K562 (cell line): ENCODE data around the gene USP16. TPM values are rescaled to one million over a fixed set of nuclear protein-coding genes. Genes with fewer than 3 reads are reported as not detected.

ENCODE experiments used
- ARID3A ChIP-seq: IDR thresholded peaks from 2 replicates; pipeline ENCODE4 v1.6.1; 2012; ENCODE audit warnings: low read depth, low read length, improper control_type of control experiment, borderline replicate concordance
- CTCF ChIP-seq, 3 experiments: IDR thresholded peaks in 2 of 3; conservative IDR thresholded peaks in 1 of 3; 2 replicates each; pipeline ENCODE4 v1.5.1; 2011 to 2012; ENCODE audit warnings: low read length in 3 of 3, mild to moderate bottlenecking in 3 of 3, control low read depth in 2 of 3, improper control_type of control experiment in 1 of 3, inconsistent platforms in 1 of 3, low read depth in 1 of 3, mixed read lengths in 1 of 3, moderate library complexity in 1 of 3; ENCODE audit not compliant: insufficient read depth in 2 of 3
- DACH1 ChIP-seq: fragments of 450-650 bp; IDR thresholded peaks from 2 replicates; pipeline ENCODE4 v1.6.1; 2018; ENCODE audit not compliant: partially characterized antibody
- ELF2 ChIP-seq: fragments of 250-450 bp; sonication (Bioruptor Pico); IDR thresholded peaks from 2 replicates; pipeline ENCODE4 v1.5.0; 2021; ENCODE audit warnings: mild to moderate bottlenecking
- GTF2F1 ChIP-seq: IDR thresholded peaks from 2 replicates; pipeline ENCODE4 v1.6.1; 2011; ENCODE audit warnings: low read depth, low read length, improper control_type of control experiment
- HLTF ChIP-seq: fragments of 450-650 bp; IDR thresholded peaks from 2 replicates; pipeline ENCODE4 v1.6.1; 2016
- KDM5B ChIP-seq: fragments of 200-600 bp; sonication (generic); IDR thresholded peaks from 2 replicates; pipeline ENCODE4 v1.6.1; 2012; ENCODE audit warnings: low read depth, mild to moderate bottlenecking, moderate library complexity, low read length, control low read depth, inconsistent platforms; ENCODE audit not compliant: insufficient replicate concordance
- KLF6 ChIP-seq: fragments of 250-450 bp; sonication (Bioruptor Pico); IDR thresholded peaks from 2 replicates; pipeline ENCODE4 v1.4.0; 2020; ENCODE audit warnings: mild to moderate bottlenecking, moderate library complexity, borderline replicate concordance
- MEF2A ChIP-seq: IDR thresholded peaks from 2 replicates; pipeline ENCODE4 v1.6.1; 2011; ENCODE audit warnings: low read depth, mild to moderate bottlenecking, low read length, moderate library complexity; ENCODE audit not compliant: control insufficient read depth
- NFIC ChIP-seq: fragments of 450-650 bp; IDR thresholded peaks from 2 replicates; pipeline ENCODE4 v1.6.1; 2017; ENCODE audit warnings: mild to moderate bottlenecking, inconsistent platforms
- NFIX ChIP-seq: fragments of 250-450 bp; sonication (Bioruptor Pico); IDR thresholded peaks from 2 replicates; pipeline ENCODE4 v1.4.0; 2020; ENCODE audit warnings: low read depth, mild to moderate bottlenecking, moderate library complexity
- NR2F6 ChIP-seq: fragments of 450-650 bp; formaldehyde crosslinking; IDR thresholded peaks from 2 replicates; pipeline ENCODE4 v1.4.0; 2020; ENCODE audit warnings: mild to moderate bottlenecking
- NR3C1 ChIP-seq: sonication (generic); formaldehyde crosslinking; IDR thresholded peaks from 2 replicates; pipeline ENCODE4 v1.8.1; 2022; ENCODE audit warnings: missing genetic modification reagents
- PKNOX1 ChIP-seq: fragments of 450-650 bp; IDR thresholded peaks from 2 replicates; pipeline ENCODE4 v1.6.1; 2016
- POLR2G ChIP-seq: fragments of 200-400 bp; formaldehyde crosslinking; IDR thresholded peaks from 2 replicates; pipeline ENCODE4 v1.6.1; 2017; ENCODE audit warnings: low read depth, mild to moderate bottlenecking, antibody characterized with exemption, low read length, moderate library complexity
- RBM22 ChIP-seq: fragments of 200-400 bp; formaldehyde crosslinking; IDR thresholded peaks from 2 replicates; pipeline ENCODE4 v1.6.1; 2018; ENCODE audit warnings: low read length, low read depth; ENCODE audit not compliant: poor library complexity, severe bottlenecking
- SMAD2 ChIP-seq: fragments of 150-350 bp; IDR thresholded peaks from 2 replicates; pipeline ENCODE4 v1.6.1; 2014; ENCODE audit warnings: low read depth, mild to moderate bottlenecking, low read length
- SOX6 ChIP-seq: fragments of 450-650 bp; IDR thresholded peaks from 2 replicates; pipeline ENCODE4 v1.6.1; 2014; ENCODE audit warnings: mild to moderate bottlenecking
- TBL1XR1 ChIP-seq, 2 experiments: IDR thresholded peaks; 2 replicates each; pipeline ENCODE4 v1.6.1; 2012; ENCODE audit warnings: improper control_type of control experiment in 2 of 2, low read length in 2 of 2, mild to moderate bottlenecking in 1 of 2
- XRCC5 ChIP-seq: fragments of 200-400 bp; formaldehyde crosslinking; IDR thresholded peaks from 2 replicates; pipeline ENCODE4 v1.6.1; 2017; ENCODE audit warnings: low read depth, mild to moderate bottlenecking, low read length
- ZFP30 ChIP-seq: fragments of 250-450 bp; sonication (Bioruptor Pico); IDR thresholded peaks from 2 replicates; pipeline ENCODE4 v1.8.0; 2022; ENCODE audit warnings: moderate library complexity, mild to moderate bottlenecking, inconsistent platforms, borderline replicate concordance
- ZSCAN29 ChIP-seq: fragments of 450-650 bp; IDR thresholded peaks from 2 replicates; pipeline ENCODE4 v1.6.1; 2017
- polyA plus RNA-seq, 8 experiments: library from polyadenylated mRNA; depleted of rRNA in 4 of 8; stranded (reverse) in 5 of 8; unstranded in 3 of 8; fragments of >200 nt; fragmentation: Nextera tagmentation in 2 of 8; fragmentation: Illumina TruSeq in 1 of 8; extraction: Ambion mirVana in 2 of 8; extraction: Trizol in 1 of 8; gene quantifications; 2 replicates each; pipeline versions ENCODE4 v1.2.1 to v1.2.3, GENCODE V29; 2011 to 2014; ENCODE audit warnings: inconsistent platforms in 1 of 8, missing spikeins in 1 of 8
- total RNA-seq, 7 experiments: library from RNA; depleted of rRNA in 6 of 7; stranded (reverse); fragments of >200 nt in 6 of 7; fragmentation: Illumina TruSeq in 2 of 7; extraction: Trizol in 2 of 7; gene quantifications; 2 replicates each; pipeline versions ENCODE4 v1.2.1 to v1.2.3, GENCODE V29; 2011 to 2021; ENCODE audit warnings: low replicate concordance in 1 of 7
- TF ChIP-seq, protein P1 (sequence below): fragments of 450-650 bp; formaldehyde crosslinking; IDR thresholded peaks from 2 replicates; pipeline ENCODE4 v1.4.0; 2020; ENCODE audit warnings: mild to moderate bottlenecking, moderate library complexity

USP16 gene
- total and polyA plus RNA-seq, 9 of the 15 experiments (the other 6 are each of a cell fraction or from before 2014, with no cell fraction given): 38.4 to 90.9 (median 62.8) TPM

DNA sequence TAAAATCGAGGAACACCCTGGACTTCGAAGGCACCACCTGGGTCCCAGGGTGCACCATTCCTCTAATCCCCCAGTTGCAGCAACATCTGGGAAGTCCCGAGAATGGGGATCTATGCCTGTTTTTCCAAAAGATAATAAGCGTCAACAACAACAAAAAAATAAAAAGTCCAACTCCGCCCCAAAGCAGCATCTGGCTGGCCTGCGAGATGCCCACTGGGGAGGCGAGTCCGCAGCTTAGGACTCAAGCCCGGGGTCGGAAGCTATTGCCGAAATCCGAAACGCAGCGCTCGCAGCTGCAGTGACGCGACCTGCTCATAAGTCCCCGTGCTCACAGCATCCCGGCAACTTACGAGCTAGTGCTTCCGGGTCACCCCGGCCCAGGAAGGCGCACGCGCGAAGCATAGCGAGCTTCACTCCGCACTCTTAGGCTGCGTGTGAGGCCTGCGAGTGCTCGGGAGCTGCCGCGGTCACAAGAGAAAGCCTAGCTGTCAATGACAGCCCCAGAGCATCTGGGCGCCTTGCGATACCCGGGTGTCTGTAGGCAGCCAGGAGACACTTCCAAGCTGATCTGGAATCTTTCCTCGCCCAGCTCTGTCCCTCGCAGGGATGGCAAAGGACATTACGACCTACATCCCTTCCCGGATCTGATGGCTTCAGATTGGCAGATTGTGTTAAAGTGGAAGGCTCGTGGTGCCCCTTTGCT is 21.9 kb upstream of the USP16 start (continued):
- no peak for TF ChIP-seq CTCF (IDR thresholded peaks at IDR 0.05 in 2 of 3, conservative IDR thresholded peaks at IDR 0.05 in 1 of 3; ENCODE audit: insufficient read depth in 2 of 3, low read depth in 1 of 3, low read length in 3 of 3)
- TF ChIP-seq RBM22: no peak
- TF ChIP-seq ELF2 (CRISPR knock-in tag): no peak
- TF ChIP-seq SMAD2: no peak
- peak; percentile 98 for TF ChIP-seq POLR2G
- peak; percentile 67; the same call in 1 of the 2 replicates for TF ChIP-seq HLTF
- TF ChIP-seq ZFP30 (CRISPR knock-in tag): no peak
- TF ChIP-seq NR3C1 (CRISPR knock-in tag): no peak
- TF ChIP-seq MEF2A: no peak
- TF ChIP-seq TBL1XR1 (IDR thresholded peaks at IDR 0.05; ENCODE audit: low read length in 2 of 2): no peak
- TF ChIP-seq KDM5B: peak; percentile 98
- TF ChIP-seq GTF2F1: peak; percentile 81; the same call in 1 of the 2 replicates
- no peak for TF ChIP-seq XRCC5
- TF ChIP-seq NR2F6 (CRISPR knock-in tag): no peak
- peak; percentile 75 for TF ChIP-seq ZSCAN29
- no peak for TF ChIP-seq NFIX (CRISPR knock-in tag)
- no peak for TF ChIP-seq ARID3A
- no peak for TF ChIP-seq KLF6 (CRISPR knock-in tag)
- TF ChIP-seq PKNOX1: peak; percentile 78
- TF ChIP-seq, protein P1, sequence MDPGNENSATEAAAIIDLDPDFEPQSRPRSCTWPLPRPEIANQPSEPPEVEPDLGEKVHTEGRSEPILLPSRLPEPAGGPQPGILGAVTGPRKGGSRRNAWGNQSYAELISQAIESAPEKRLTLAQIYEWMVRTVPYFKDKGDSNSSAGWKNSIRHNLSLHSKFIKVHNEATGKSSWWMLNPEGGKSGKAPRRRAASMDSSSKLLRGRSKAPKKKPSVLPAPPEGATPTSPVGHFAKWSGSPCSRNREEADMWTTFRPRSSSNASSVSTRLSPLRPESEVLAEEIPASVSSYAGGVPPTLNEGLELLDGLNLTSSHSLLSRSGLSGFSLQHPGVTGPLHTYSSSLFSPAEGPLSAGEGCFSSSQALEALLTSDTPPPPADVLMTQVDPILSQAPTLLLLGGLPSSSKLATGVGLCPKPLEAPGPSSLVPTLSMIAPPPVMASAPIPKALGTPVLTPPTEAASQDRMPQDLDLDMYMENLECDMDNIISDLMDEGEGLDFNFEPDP: no peak
- TF ChIP-seq NFIC: 0 out of 2 replicates have a peak, but pooled peaks have one; percentile 37
- peak; percentile 79 for TF ChIP-seq SOX6
- peak; percentile 12 for TF ChIP-seq DACH1
